Fibroblast of upper back skin (primary cell): Measurements from ENCODE around the gene AUTS2.

Source experiments
- DNase-seq: peaks from one replicate; pipeline ENCODE4 v3.0.0-alpha.2; 2013

Gene AUTS2

GRCh38 chr7:69862413-69863064, 264.3 kb downstream of the AUTS2 start:
- no peak for DNase-seq

GRCh38 chr7:69864274-69864673, 266.0 kb downstream of the AUTS2 start:
- DNase-seq = no peak

DNA sequence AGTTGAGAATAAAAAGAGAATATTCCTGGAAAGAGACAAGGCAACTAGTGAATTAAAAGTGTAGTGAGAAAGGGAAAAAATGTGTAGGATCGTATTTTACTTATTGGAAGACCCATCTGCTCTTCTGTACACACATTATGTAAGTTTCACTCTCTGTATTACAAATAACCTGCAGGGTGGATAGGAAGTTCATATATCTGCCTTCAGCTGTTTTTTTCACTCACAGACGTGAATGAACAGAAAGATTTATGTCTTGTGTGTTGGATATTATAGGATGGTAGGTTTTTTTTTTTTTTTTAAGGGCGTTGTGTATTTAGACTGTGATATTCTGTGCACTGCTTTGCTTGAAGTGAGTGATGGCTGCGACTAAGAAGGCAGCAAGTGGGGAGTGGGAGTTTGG, 266.5 kb downstream of the AUTS2 start:
- DNase-seq = no peak

- peak; percentile 19 for DNase-seq
Observed at GRCh38 chr7:69868921-69869320, 270.6 kb downstream of the AUTS2 start.

DNA sequence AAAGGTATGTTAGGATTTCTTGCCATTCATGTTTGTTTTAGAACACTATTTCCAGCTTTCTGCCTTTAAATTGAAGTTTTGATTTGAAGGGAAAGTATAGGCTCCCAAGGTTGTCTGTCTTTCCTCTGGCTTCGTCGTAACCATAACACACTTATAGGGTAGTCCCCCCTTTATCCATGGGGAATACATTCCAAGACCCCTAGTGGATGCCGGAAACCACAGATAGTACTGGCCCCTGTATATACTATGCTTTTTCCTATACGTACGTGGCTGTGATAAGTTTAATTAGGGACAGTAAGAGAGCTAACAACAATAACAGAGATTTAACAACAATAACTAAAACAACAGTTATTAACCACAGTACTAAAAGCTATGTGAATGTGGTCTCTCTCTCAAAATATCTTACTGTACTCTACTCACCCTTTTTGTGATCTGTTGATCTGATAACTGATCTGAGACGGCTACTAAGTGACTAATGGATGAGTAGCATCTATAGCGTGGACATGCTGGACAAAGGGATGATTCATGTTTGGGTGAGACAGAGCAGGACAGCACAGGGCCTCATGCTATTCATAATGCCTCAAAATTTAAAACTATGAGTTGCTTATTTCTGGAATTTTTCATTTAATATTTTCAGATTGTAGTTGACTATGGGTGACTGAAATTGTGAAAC, 273.1 kb downstream of the AUTS2 start:
- DNase-seq = peak; percentile 88

- DNase-seq = no peak
Observed at GRCh38 chr7:69871886-69872569, 273.8 kb downstream of the AUTS2 start.

DNA sequence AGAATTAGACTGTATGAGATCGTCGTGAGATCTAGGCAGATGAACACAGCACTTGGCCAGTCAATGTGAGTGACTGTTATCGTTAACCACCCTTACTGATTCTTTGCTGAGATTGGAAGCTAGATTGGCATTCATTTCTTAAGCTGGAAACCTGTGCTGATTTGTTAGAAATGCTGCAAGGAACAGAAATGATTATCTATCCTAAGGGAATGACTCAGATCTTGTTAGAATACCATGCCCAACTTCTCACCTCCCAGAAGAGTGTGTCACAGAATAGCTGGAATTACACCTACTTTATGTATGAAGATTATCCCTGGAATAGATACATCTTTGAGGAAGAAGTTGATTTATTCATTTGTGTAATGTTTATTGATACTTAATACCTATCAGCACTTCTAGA, 275.2 kb downstream of the AUTS2 start:
- peak; percentile 27 for DNase-seq

DNA sequence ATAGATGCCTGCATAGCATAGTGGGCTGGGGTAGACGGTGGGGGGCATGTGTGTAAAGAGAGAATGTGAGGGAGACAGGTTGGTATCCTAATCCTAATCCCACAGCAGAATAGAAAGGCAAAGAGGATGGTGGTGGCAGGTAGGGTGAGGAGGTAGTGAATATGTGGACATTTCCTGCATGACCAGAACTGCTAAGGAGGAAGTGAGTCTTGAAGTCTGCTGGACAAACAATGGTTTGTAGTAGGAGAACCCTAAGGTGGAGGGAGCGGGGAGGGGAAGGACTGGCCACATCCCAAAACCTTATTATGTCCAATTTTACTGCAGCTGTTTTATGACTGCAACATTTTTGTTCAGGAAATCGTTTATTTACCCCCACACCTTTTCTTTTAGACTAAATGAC, 279.7 kb downstream of the AUTS2 start:
- DNase-seq = no peak

- DNase-seq = no peak
Observed at GRCh38 chr7:69878591-69878990, 280.3 kb downstream of the AUTS2 start.

DNA sequence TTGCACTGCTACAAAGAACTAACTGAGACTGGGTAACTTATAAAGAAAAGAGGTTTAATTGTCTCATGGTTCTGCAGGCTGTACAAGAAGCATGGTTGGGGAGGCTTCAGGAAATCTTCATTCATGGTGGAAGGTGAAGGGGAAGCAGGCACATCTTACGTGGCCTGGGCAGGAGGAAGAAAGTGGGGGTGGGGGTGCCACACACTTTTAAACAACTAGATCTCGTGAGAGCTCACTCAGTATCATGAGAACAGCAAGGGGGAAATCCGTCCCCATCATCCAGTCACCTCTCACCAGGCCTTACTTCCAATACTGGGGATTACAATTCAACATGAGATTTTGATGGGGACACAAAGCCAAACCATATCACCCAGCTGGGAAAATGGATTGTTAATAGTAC, 281.7 kb downstream of the AUTS2 start:
- DNase-seq = no peak

GRCh38 chr7:69880840-69881239, 282.6 kb downstream of the AUTS2 start:
- DNase-seq = no peak

GRCh38 chr7:69882269-69882668, 284.0 kb downstream of the AUTS2 start:
- no peak for DNase-seq

- no peak for DNase-seq
Observed at GRCh38 chr7:69883399-69883891, 285.2 kb downstream of the AUTS2 start.

DNA sequence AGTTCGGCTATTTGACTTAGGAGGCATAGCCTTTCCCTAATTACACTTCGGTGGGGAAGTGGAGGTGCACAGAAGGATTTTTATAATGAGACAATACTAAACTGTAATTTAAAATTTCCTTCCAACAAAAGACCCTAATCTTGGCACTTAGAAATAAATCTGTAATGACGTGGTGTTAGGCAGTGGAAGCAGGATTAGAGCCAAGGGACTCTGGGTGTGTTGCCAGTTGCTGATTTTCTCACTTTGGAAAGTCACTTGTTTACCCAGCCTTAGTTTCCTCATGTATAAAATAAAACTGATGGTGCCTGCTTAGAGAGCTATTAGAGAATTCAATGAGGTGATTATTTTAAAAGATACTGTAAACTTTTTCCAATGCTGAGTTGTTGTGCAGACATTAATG, 287.2 kb downstream of the AUTS2 start:
- DNase-seq = no peak

GRCh38 chr7:69889338-69889975, 291.2 kb downstream of the AUTS2 start:
- no peak for DNase-seq

DNA sequence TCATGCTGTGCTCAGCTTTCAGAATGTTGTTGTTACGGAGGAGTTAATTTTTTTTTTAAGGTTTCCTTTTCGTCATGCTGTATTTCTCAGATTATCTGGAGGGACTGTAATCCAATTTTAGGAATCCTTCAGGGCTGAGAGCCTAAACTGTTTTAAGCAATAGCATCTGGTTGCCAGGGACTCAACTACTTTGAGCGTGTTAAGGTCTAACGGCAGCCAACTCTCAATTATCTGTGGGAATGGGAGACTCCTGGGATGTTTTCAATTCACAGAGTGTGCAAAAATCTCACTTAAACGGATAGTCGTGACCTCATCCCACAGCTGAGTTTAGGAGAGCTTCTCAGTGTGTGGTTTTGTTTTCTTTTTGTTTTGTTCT, 291.7 kb downstream of the AUTS2 start:
- DNase-seq = no peak

DNA sequence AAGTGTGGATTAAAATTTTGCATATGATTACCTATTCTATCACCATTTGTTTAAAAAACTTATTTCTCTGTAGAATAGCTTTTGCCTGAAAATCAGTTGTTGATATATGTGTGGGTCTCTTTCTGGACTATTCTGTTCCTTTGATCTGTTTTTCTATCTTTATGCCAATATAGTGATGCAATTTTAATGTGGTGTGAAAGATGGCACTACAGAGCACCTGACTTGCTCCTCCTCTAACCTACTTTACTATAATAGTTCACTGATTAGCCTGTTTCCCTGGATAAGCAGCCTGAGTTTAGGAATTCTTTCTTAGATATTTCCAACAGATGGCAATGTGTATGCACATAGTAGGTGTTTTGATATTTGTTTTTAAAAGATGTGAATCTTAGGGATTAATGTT, 294.5 kb downstream of the AUTS2 start:
- DNase-seq = no peak

GRCh38 chr7:69893906-69894305, 295.6 kb downstream of the AUTS2 start:
- DNase-seq = peak; percentile 51

DNA sequence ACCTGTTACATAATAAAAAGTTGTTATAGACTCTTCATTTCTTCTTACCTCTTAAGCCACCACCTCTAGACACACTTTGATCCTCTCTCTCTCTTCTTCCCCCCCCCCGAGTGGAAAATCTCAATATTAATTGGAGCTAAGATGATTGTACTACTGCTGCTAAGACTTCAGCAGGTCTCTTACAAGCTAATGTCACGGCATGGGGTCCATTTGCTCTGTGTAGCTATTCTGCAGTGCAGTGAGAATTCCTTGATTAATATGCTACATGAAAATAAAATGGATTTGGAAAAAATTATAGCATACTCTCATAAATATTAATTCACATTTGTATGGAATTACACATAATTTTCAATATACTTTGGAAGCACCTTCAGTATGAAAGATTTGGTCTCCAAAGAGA, 297.2 kb downstream of the AUTS2 start:
- DNase-seq = no peak

- peak; percentile 30 for DNase-seq
Observed at GRCh38 chr7:69896121-69896520, 297.8 kb downstream of the AUTS2 start.

- no peak for DNase-seq
Observed at GRCh38 chr7:69898189-69898588, 299.9 kb downstream of the AUTS2 start.

- peak; percentile 69 for DNase-seq
Observed at GRCh38 chr7:69903410-69903809, 305.1 kb downstream of the AUTS2 start.

DNA sequence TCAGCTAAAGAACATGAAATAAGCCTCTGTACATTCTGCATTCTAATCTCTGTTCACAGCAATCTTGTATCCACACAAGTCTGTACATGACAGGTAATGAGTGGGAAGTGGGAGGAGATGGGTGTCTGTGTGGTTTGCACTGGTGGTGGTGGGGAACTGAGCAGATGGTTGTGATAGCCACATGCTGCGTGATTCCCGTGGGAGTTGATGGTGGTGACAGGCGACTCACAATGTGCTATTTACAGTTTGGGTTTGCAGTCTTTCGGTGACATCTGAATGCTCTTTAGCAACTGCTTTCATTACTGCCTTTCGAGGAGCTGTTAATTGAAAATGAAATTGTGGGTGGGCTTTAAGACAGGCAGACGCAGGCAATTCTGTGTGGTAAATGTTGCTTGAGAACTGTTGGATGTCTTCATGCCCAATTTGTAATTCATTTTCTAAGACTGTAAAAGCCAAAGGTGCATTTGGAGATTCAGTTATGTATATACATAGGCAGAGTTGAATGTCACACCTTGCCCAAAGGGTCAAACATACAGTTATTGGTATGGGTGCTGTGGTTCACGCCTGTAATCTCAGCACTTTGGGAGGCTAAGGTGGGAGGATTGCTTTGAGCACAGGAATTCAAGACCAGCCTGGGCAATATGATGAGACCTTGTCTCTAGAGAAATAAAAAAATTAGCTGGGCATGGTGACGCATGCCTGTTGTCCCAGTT, 308.2 kb downstream of the AUTS2 start:
- DNase-seq = peak; percentile 42
